HK-2 (cell line): ENCODE measurements around the gene ANKLE2.
A peak's percentile ranks its signal among the peaks of the same experiment; 100 is the strongest.
"Not testable (repeated sequence)": the region's sequence is repeated elsewhere in the genome, so short reads cannot be mapped to it uniquely, and the experiment has no call there.

Source experiments
- DNase-seq: peaks from one replicate; pipeline ENCODE4 v3.0.0-alpha.2; 2018; ENCODE audit not compliant: unreplicated experiment

ANKLE2 gene

GRCh38 chr12:132761032-132761920 is at the start of gene ANKLE2:
ANKLE2 (minus strand) TSS chr12:132761832; CDS start chr12:132761798, 34 bp downstream.
- DNase-seq = peak; percentile 61

DNA sequence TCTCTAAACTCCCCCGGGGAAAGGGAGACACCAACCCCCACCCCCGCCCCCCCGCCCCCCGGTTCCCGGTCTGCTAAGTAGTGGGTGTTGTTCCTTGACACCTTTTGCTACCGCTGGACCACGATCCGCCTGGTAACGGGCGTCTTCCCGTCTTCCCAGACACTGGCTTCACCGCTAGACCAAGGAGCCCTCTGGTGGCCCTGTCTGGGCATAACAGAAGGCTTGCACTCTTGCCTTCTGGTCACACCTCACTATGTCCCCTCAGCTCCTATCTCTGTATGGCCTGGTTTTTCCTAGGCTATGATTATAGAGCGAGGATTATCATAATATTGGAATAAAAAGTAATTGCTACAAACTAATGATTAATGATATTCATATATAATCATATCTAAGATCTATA is 47.8 kb upstream of the ANKLE2 start:
- DNase-seq = not testable (repeated sequence)

- DNase-seq = no peak
Measured at GRCh38 chr12:132807295-132808092, 45.9 kb upstream of the ANKLE2 start.

DNA sequence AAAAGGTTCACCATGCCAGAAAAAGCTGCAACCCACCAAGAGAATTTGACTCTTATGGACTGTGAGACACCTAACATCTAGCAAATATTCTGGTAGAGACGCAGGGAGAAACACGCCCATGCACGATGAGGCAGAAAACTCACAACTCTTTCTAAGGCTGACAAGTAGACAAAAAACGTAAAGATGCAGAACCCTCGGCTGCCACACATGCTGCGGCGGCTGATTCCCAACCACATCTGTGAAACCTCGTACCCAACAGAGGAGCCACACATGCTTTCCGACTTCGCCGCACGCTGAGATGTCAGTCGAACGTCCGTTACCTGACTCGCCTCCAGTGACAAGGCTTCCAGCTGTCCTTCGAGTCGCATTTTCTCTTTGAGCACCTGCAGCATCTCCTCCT is 45.2 kb upstream of the ANKLE2 start:
- no peak for DNase-seq

- DNase-seq = no peak
Measured at GRCh38 chr12:132804426-132804861, 42.8 kb upstream of the ANKLE2 start.

DNA sequence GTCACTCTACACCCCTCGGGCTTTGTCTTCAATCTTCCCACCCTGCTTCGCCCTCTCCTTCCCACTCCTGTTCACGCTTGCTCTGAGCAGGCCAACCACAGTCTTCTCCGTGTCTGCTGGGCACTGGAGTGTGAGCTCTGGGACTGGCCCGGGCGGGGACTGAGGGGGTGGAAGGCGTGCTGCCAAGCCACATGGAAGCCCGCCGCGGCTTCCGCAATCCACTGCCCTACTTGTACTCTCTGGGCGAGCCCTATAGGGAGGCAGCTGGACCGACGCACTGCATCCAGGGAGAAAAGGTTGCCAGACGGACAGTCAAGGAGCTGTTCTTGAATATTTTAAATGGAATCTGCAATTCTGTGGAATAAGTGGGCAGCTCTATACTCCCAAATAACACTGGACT is 42.3 kb upstream of the ANKLE2 start:
- DNase-seq = no peak

DNA sequence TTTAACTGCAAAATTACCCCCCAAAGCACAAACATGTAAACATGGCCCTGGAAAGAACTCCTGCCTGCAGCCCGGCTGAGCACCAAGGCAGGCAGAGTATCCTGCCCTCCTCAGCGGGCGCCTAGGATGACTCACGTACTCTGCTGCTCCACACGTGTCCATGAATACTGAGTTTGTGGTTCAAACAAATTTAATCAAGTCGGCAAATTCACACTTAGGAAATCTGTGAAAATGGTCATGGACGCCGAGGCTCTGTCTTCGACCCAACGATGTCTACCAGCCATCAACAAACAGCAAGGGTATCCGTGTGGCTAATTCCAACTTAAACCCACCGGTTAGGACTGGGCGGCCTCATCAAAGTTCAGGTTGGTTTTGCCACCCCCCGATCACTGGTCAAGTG is 41.5 kb upstream of the ANKLE2 start:
- no peak for DNase-seq

DNA sequence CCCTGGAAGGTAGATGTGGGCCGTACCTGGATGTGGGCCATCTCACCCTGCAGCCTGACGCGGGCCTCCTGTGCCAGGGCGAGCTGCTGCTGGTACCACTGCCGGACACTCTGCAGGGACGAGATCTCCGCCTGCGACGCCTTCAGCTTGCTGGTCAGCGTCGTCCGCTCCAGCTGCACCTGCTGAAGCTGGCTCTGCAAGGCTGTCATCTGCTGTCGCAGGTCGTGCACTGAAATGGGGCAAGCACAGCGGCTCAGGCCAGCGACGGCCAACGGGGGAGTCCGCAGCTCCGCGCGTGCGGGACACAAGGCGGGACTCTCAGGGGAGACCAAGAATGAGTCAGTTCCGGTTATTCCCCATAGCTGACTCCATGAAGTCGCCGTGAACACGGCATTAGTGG is 40.1 kb upstream of the ANKLE2 start:
- no peak for DNase-seq

DNA sequence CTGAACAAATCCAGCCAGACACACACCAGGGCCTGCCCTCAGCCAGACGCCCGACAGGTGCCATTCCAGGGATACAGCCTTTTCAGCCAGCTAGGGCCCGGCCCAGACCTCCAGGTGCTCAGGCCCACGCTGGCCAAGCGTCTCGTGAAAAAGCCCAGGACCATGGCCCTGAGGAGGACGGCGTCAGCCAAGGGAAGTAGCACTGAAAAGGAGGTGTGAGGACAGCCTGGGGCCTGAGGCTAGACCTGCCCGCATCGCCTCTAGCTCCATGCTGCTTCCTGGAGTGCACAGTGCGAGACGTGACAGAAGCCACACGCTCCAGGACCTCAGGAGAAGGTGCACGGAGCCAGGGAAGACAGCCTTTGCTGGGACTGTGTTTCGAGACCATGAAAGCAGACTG is 37.2 kb upstream of the ANKLE2 start:
- DNase-seq = no peak

GRCh38 chr12:132797820-132798570 is 36.4 kb upstream of the ANKLE2 start:
- DNase-seq = no peak

DNA sequence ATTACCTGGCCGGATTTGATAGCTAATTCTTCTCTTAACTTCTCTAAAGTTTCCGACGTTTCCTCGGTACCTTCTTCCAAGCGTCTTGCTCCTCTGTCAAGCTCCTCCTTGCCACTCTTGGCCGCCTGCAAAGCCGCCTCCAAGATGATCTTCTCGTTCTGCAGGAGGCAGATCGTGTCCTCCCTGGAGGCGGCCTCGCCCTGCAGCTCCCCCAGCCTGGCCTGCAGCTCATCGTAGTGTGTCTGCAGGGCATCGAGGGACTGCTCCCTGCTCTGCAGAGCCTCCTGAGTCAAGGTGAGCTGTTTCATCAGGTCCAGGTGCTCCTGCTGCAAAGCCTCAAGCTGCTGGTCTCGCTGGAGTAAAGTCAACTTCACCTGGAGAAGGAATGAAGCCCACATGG is 34.2 kb upstream of the ANKLE2 start:
- no peak for DNase-seq

- not testable (repeated sequence) for DNase-seq
Measured at GRCh38 chr12:132791940-132792339, 30.3 kb upstream of the ANKLE2 start.

- no peak for DNase-seq
Measured at GRCh38 chr12:132789099-132789471, 27.5 kb upstream of the ANKLE2 start.

GRCh38 chr12:132788375-132789098 is 26.9 kb upstream of the ANKLE2 start:
- no peak for DNase-seq

GRCh38 chr12:132787877-132788276 is 26.2 kb upstream of the ANKLE2 start:
- no peak for DNase-seq

- no peak for DNase-seq
Measured at GRCh38 chr12:132786192-132786591, 24.6 kb upstream of the ANKLE2 start.

GRCh38 chr12:132784580-132784979 is 22.9 kb upstream of the ANKLE2 start:
- no peak for DNase-seq

GRCh38 chr12:132783917-132784531 is 22.4 kb upstream of the ANKLE2 start:
- DNase-seq = no peak

- DNase-seq = no peak
Measured at GRCh38 chr12:132781938-132782337, 20.3 kb upstream of the ANKLE2 start.

GRCh38 chr12:132779781-132780353 is 18.2 kb upstream of the ANKLE2 start:
- DNase-seq = no peak

DNA sequence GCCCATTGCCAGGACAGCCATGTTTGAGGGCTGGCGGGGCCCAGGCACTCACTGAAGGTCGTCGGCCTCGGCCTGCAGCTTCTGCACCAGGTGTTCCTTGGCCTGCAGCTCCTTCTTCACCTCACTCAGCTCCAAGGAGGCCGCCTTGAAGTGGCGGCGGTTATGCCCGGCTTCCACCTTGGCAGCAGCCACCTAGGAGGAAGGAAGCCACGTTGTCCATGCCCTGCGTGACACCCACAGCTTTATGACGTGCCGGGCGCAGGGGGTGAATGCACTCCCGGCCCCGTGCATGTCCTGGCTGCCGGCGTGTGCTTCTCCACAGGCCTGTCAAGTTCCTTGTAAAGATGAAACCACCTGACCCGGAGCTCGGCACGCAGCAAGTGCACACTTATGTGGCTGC is 16.0 kb upstream of the ANKLE2 start:
- DNase-seq = no peak
